Parathyroid adenoma (tissue), 2 donors: Measurements from ENCODE around the gene INF2.

ENCODE experiments used
- H2AFZ ChIP-seq: fragments of 300-600 bp; sonication (generic); one replicate; pipeline ENCODE4 v1.7.0; 2017; ENCODE audit warnings: antibody characterized with exemption, mild to moderate bottlenecking
- H3K27ac ChIP-seq: fragments of 300-600 bp; sonication (generic); one replicate; pipeline ENCODE4 v1.7.0; 2017
- H3K27me3 ChIP-seq: fragments of 300-600 bp; sonication (generic); one replicate; pipeline ENCODE4 v1.7.0; 2017; ENCODE audit warnings: low read length; ENCODE audit not compliant: control insufficient read depth, insufficient read depth
- H3K36me3 ChIP-seq: fragments of 300-600 bp; sonication (generic); one replicate; pipeline ENCODE4 v1.7.0; 2017; ENCODE audit warnings: low read length; ENCODE audit not compliant: control insufficient read depth, insufficient read depth
- H3K4me1 ChIP-seq: fragments of 300-600 bp; sonication (generic); one replicate; pipeline ENCODE4 v1.7.0; 2017; ENCODE audit warnings: control low read depth
- H3K4me2 ChIP-seq: fragments of 300-600 bp; sonication (generic); one replicate; pipeline ENCODE4 v1.7.0; 2017; ENCODE audit warnings: low read length
- H3K4me3 ChIP-seq: fragments of 300-600 bp; sonication (generic); one replicate; pipeline ENCODE4 v1.7.0; 2017; ENCODE audit warnings: low read depth, low read length
- H3K79me2 ChIP-seq: fragments of 300-600 bp; sonication (generic); one replicate; pipeline ENCODE4 v1.7.0; 2017; ENCODE audit warnings: control low read depth
- H3K9ac ChIP-seq: fragments of 300-600 bp; sonication (generic); one replicate; pipeline ENCODE4 v1.7.0; 2017; ENCODE audit warnings: mild to moderate bottlenecking
- H3K9me3 ChIP-seq: fragments of 300-600 bp; sonication (generic); one replicate; pipeline ENCODE4 v1.7.0; 2017; ENCODE audit warnings: low read length; ENCODE audit not compliant: control insufficient read depth
- TF ChIP-seq, protein P1 (sequence below): fragments of 300-600 bp; sonication (generic); IDR thresholded peaks from one replicate; pipeline ENCODE4 v1.7.0; 2017; ENCODE audit warnings: antibody characterized with exemption, mild to moderate bottlenecking
- donor health status: primary hyperparathyroidism.

Gene INF2

DNA sequence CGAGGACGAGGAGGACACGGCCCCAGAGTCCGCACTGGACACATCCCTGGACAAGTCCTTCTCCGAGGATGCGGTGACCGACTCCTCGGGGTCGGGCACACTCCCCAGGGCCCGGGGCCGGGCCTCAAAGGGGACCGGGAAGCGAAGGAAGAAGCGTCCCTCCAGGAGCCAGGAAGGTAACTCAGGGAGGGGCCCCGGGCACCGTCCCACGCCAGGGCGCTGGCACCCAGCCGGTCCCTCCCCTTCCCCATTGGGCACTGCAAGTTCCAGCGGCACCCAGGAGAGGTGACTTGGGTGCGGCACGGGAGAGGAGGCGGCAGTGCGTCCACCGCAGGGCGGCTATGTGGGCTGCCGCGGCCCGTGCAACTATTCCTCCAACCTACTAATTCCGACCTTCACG is 25.3 kb downstream of the INF2 start:
- no peak overlapping the region for H3K4me2 ChIP-seq
- no peaks in the 10 kb centered on the region for H3K36me3 ChIP-seq
- no peak overlapping the region for H3K9ac ChIP-seq
- no peaks in the 10 kb centered on the region for H3K79me2 ChIP-seq
- H3K4me1 ChIP-seq = no peaks in the 10 kb centered on the region
- no peak overlapping the region for H2AFZ ChIP-seq
- no peak overlapping the region for H3K27ac ChIP-seq
- TF ChIP-seq, protein P1, sequence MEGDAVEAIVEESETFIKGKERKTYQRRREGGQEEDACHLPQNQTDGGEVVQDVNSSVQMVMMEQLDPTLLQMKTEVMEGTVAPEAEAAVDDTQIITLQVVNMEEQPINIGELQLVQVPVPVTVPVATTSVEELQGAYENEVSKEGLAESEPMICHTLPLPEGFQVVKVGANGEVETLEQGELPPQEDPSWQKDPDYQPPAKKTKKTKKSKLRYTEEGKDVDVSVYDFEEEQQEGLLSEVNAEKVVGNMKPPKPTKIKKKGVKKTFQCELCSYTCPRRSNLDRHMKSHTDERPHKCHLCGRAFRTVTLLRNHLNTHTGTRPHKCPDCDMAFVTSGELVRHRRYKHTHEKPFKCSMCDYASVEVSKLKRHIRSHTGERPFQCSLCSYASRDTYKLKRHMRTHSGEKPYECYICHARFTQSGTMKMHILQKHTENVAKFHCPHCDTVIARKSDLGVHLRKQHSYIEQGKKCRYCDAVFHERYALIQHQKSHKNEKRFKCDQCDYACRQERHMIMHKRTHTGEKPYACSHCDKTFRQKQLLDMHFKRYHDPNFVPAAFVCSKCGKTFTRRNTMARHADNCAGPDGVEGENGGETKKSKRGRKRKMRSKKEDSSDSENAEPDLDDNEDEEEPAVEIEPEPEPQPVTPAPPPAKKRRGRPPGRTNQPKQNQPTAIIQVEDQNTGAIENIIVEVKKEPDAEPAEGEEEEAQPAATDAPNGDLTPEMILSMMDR = no peak
- H3K27me3 ChIP-seq = no peaks in the 10 kb centered on the region
- H3K4me3 ChIP-seq = no peak overlapping the region
- H3K9me3 ChIP-seq = no peaks in the 10 kb centered on the region

DNA sequence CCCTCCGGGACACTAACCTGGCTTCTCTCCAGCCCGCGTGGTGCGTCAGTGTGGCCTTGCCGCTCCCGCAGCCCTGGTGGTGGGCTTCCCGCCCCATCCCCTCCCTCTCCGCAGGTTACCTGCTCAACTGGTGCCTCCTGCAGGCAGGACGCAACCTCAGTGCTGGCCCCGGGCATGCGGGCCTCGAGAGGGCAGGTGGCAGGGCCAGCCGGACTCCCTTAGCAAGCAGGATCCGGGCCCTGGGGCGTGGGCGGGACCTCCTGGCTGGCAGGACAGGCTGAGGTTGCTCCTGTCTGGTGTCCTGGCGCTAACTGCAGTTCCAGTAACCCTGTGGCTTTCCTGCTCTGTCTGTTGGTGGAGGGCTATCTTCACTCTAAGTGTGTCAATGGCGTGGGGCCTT is 26.0 kb downstream of the INF2 start:
- Histone ChIP-seq H3K27me3 (no peaks in the 10 kb centered on the region), H3K9ac (no peak overlapping the region), H3K27ac (no peak overlapping the region), H3K36me3 (no peaks in the 10 kb centered on the region), H3K9me3 (no peaks in the 10 kb centered on the region), H2AFZ (no peak overlapping the region), H3K4me2 (no peak overlapping the region), H3K79me2 (no peaks in the 10 kb centered on the region), H3K4me1 (no peaks in the 10 kb centered on the region), H3K4me3 (no peak overlapping the region)
- TF ChIP-seq, protein P1 = no peak

DNA sequence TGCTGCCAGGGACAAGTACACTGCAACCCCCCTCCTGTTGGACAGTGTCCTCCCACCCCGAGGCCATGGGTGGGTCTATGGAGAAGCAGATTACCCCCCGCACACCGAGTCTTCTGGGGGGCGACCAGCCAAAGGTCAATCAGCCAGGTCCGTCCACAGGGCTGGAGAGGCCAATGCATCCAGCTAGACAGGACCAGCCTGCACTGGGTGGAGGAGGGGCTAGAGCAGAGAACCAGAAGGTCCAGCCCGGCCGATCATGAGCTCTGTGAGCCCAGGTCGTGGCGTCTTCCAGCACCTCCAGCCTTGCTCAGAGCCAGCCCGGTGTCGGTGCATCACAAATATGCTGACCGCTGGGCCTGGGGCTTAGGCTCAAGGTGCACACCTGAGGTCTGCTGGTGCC is 26.5 kb downstream of the INF2 start:
- no peaks in the 10 kb centered on the region for H3K4me1 ChIP-seq
- no peaks in the 10 kb centered on the region for H3K27me3 ChIP-seq
- no peak overlapping the region for H3K27ac ChIP-seq
- H3K9me3 ChIP-seq = no peaks in the 10 kb centered on the region
- H3K4me2 ChIP-seq = no peak overlapping the region
- H3K9ac ChIP-seq = no peak overlapping the region
- no peak overlapping the region for H3K4me3 ChIP-seq
- H2AFZ ChIP-seq = no peak overlapping the region
- H3K79me2 ChIP-seq = no peaks in the 10 kb centered on the region
- H3K36me3 ChIP-seq = no peaks in the 10 kb centered on the region
- TF ChIP-seq, protein P1 = no peak

DNA sequence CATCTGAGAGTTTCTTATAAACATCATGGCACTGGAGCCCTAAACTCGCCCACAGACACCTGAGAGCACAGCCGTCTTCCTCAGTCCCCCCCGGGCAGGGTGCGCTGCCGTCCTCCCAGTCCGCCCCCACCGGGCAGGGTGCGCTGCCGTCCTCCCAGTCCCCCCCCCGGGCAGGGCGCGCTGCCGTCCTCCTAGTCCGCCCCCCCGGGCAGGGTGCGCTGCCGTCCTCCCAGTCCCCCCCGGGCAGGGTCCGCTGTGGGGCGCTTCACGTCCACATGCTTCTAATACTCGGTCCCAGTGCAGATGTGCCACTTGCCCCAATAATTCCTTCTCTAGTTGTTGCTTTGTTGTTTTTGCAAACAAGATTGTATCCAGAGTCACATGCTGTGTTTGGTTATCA is 27.7 kb downstream of the INF2 start:
- Histone ChIP-seq H2AFZ (no peak overlapping the region), H3K79me2 (no peaks in the 10 kb centered on the region), H3K36me3 (no peaks in the 10 kb centered on the region), H3K9me3 (no peaks in the 10 kb centered on the region), H3K4me3 (no peak overlapping the region), H3K4me2 (no peak overlapping the region), H3K27me3 (no peaks in the 10 kb centered on the region), H3K9ac (no peak overlapping the region), H3K4me1 (no peaks in the 10 kb centered on the region), H3K27ac (no peak overlapping the region)
- TF ChIP-seq, protein P1 = no peak

DNA sequence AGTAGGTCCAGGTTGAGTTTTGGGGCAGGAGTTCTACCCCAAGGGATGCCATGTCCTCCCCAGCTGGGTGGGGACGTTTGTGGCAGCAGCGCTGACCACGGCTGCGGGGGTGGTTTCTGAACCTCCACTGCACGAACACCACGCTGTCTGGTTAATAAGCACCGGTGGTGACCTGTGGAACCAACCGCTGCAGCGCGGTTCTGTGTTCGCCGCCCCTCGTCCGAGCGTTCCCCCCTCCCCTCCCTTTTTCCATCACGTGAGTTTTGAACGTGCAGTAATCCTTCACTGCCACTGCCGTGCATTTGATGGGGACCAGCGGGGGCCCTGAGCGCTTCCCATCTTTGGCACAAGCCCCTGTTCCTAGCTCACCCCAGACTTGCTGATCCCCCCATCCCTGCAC is 28.2 kb downstream of the INF2 start:
- H3K79me2 ChIP-seq = no peaks in the 10 kb centered on the region
- no peak overlapping the region for H3K4me3 ChIP-seq
- H2AFZ ChIP-seq = no peak overlapping the region
- no peak overlapping the region for H3K27ac ChIP-seq
- TF ChIP-seq, protein P1 = no peak
- no peak overlapping the region for H3K9ac ChIP-seq
- H3K4me1 ChIP-seq = no peaks in the 10 kb centered on the region
- no peaks in the 10 kb centered on the region for H3K36me3 ChIP-seq
- H3K27me3 ChIP-seq = no peaks in the 10 kb centered on the region
- no peak overlapping the region for H3K4me2 ChIP-seq
- H3K9me3 ChIP-seq = no peaks in the 10 kb centered on the region
